C4-2B (cell line): ENCODE results near the gene ARL6IP6.

ENCODE experiments used
- CTCF ChIP-seq: fragments of 450-650 bp; conservative IDR thresholded peaks from 2 replicates; pipeline ENCODE4 v1.5.1; 2017; ENCODE audit warnings: mild to moderate bottlenecking
- ZFX ChIP-seq: fragments of 450-650 bp; IDR thresholded peaks from 2 replicates; pipeline ENCODE4 v1.6.1; 2017

DNA sequence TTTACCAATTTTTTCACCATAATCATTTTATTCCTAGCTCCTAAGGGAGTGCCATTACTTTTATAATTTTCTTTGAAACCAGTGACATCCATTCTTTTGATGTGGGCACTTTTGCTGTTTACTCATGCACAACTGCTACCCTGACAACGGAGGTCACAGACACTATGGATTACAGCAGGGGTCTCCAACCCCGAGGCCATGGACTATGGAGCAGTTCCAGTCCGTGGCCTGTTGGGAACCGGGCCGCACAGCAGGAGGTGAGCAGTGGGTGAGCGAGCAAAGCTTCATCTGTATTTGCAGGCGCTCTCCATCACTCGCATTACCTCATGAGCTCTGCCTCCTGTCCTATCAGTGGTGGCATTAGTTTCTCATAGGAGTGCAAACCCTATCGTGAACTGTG is 35.8 kb upstream of the ARL6IP6 start:
- TF ChIP-seq CTCF = no peak
- TF ChIP-seq ZFX = no peak
